ENCODE data around the gene RFX6.

The RFX6 gene

GRCh38 chr6:116883005-116883404 is 6.0 kb downstream of the RFX6 start:
- no peaks in the 10 kb centered on the region for H3K4me1 Mint-ChIP-seq
- no peaks in the 10 kb centered on the region for H3K9me3 Mint-ChIP-seq
- no peak overlapping the region for H3K4me3 Mint-ChIP-seq
- H3K27ac Mint-ChIP-seq = no peak overlapping the region
- ATAC-seq (no peak), DNase-seq (ENCODE audit: low spot score in 2 of 2) (no peak)
- no peaks in the 10 kb centered on the region for H3K36me3 Mint-ChIP-seq

GRCh38 chr6:116884530-116884929 is 7.5 kb downstream of the RFX6 start:
- DNase-seq (ENCODE audit: low spot score in 2 of 2) (no peak), ATAC-seq (no peak)
- H3K9me3 Mint-ChIP-seq = no peaks in the 10 kb centered on the region
- no peaks in the 10 kb centered on the region for H3K4me1 Mint-ChIP-seq
- H3K27ac Mint-ChIP-seq = no peak overlapping the region
- H3K36me3 Mint-ChIP-seq = no peaks in the 10 kb centered on the region
- no peak overlapping the region for H3K4me3 Mint-ChIP-seq

GRCh38 chr6:116887168-116887567 is 10.1 kb downstream of the RFX6 start:
- H3K9me3 Mint-ChIP-seq = peaks cover 4% of the 10 kb centered on the region
- H3K4me1 Mint-ChIP-seq = no peaks in the 10 kb centered on the region
- DNase-seq (ENCODE audit: low spot score in 2 of 2) = no peak
- no peaks in the 10 kb centered on the region for H3K36me3 Mint-ChIP-seq
- H3K4me3 Mint-ChIP-seq = no peak overlapping the region
- H3K27ac Mint-ChIP-seq = no peak overlapping the region
- ATAC-seq = no peak

- no peak overlapping the region for H3K27ac Mint-ChIP-seq
- no peaks in the 10 kb centered on the region for H3K36me3 Mint-ChIP-seq
- no peaks in the 10 kb centered on the region for H3K4me1 Mint-ChIP-seq
- H3K4me3 Mint-ChIP-seq = no peak overlapping the region
- H3K9me3 Mint-ChIP-seq = peaks cover 4% of the 10 kb centered on the region
- no peak for ATAC-seq
- no peak for DNase-seq (ENCODE audit: low spot score in 2 of 2)
Observed at GRCh38 chr6:116887894-116888293, 10.9 kb downstream of the RFX6 start.

GRCh38 chr6:116888732-116889360 is 11.8 kb downstream of the RFX6 start:
- ATAC-seq (no peak), DNase-seq (ENCODE audit: low spot score in 2 of 2) (no peak)
- H3K9me3 Mint-ChIP-seq = peaks cover 4% of the 10 kb centered on the region
- H3K4me3 Mint-ChIP-seq = no peak overlapping the region
- H3K36me3 Mint-ChIP-seq = no peaks in the 10 kb centered on the region
- H3K27ac Mint-ChIP-seq = no peak overlapping the region
- no peaks in the 10 kb centered on the region for H3K4me1 Mint-ChIP-seq

- no peaks in the 10 kb centered on the region for H3K36me3 Mint-ChIP-seq
- no peak overlapping the region for H3K4me3 Mint-ChIP-seq
- peaks cover 10% of the 10 kb centered on the region for H3K9me3 Mint-ChIP-seq
- no peaks in the 10 kb centered on the region for H3K4me1 Mint-ChIP-seq
- no peak overlapping the region for H3K27ac Mint-ChIP-seq
- no peak for DNase-seq (ENCODE audit: low spot score in 2 of 2)
- ATAC-seq = no peak
Observed at GRCh38 chr6:116894669-116895068, 17.6 kb downstream of the RFX6 start.

- Mint-ChIP-seq H3K4me3 (no peak overlapping the region), H3K4me1 (no peaks in the 10 kb centered on the region), H3K36me3 (no peaks in the 10 kb centered on the region), H3K27ac (no peak overlapping the region), H3K9me3 (peaks cover 5% of the 10 kb centered on the region)
- ATAC-seq = no peak
- no peak for DNase-seq (ENCODE audit: low spot score in 2 of 2)
Observed at GRCh38 chr6:116895935-116896334, 18.9 kb downstream of the RFX6 start.

- Mint-ChIP-seq H3K27ac (no peak overlapping the region), H3K4me1 (no peaks in the 10 kb centered on the region), H3K9me3 (peaks cover 6% of the 10 kb centered on the region), H3K36me3 (no peaks in the 10 kb centered on the region), H3K4me3 (no peak overlapping the region)
- no peak for DNase-seq (ENCODE audit: low spot score in 2 of 2)
- ATAC-seq = no peak
Observed at GRCh38 chr6:116902634-116903033, 25.6 kb downstream of the RFX6 start.

- Mint-ChIP-seq H3K27ac (no peak overlapping the region), H3K4me1 (no peaks in the 10 kb centered on the region), H3K36me3 (no peaks in the 10 kb centered on the region), H3K9me3 (no peaks in the 10 kb centered on the region), H3K4me3 (no peak overlapping the region)
- DNase-seq (ENCODE audit: low spot score in 2 of 2) = no peak
- no peak for ATAC-seq
Observed at GRCh38 chr6:116922853-116923548, 46.0 kb downstream of the RFX6 start.

- no peaks in the 10 kb centered on the region for H3K9me3 Mint-ChIP-seq
- no peaks in the 10 kb centered on the region for H3K4me1 Mint-ChIP-seq
- ATAC-seq = no peak
- no peak overlapping the region for H3K4me3 Mint-ChIP-seq
- H3K27ac Mint-ChIP-seq = no peak overlapping the region
- H3K36me3 Mint-ChIP-seq = no peaks in the 10 kb centered on the region
- no peak for DNase-seq (ENCODE audit: low spot score in 2 of 2)
Observed at GRCh38 chr6:116924245-116924644, 47.2 kb downstream of the RFX6 start.

GRCh38 chr6:116925088-116925794 is 48.2 kb downstream of the RFX6 start:
- DNase-seq (ENCODE audit: low spot score in 2 of 2) (no peak), ATAC-seq (no peak)
- no peak overlapping the region for H3K4me3 Mint-ChIP-seq

GRCh38 chr6:116928677-116929076 is 51.6 kb downstream of the RFX6 start:
- ATAC-seq = no peak
- H3K9me3 Mint-ChIP-seq = peaks cover 4% of the 10 kb centered on the region
- H3K36me3 Mint-ChIP-seq = no peaks in the 10 kb centered on the region

More at GRCh38 chr6:116925088-116925794, 48.2 kb downstream of the RFX6 start:
- Mint-ChIP-seq H3K9me3 (peaks cover under 1% of the 10 kb centered on the region), H3K4me1 (no peaks in the 10 kb centered on the region), H3K27ac (no peak overlapping the region), H3K36me3 (no peaks in the 10 kb centered on the region)

GRCh38 chr6:116929825-116930224 is 52.8 kb downstream of the RFX6 start:
- no peak overlapping the region for H3K27ac Mint-ChIP-seq
- DNase-seq (ENCODE audit: low spot score in 2 of 2) = no peak
- H3K4me3 Mint-ChIP-seq = no peak overlapping the region
- no peaks in the 10 kb centered on the region for H3K36me3 Mint-ChIP-seq
- H3K9me3 Mint-ChIP-seq = peaks cover 4% of the 10 kb centered on the region
- ATAC-seq = no peak
- H3K4me1 Mint-ChIP-seq = no peaks in the 10 kb centered on the region

More at GRCh38 chr6:116928677-116929076, 51.6 kb downstream of the RFX6 start:
- H3K27ac Mint-ChIP-seq = no peak overlapping the region
- DNase-seq (ENCODE audit: low spot score in 2 of 2) = no peak
- no peaks in the 10 kb centered on the region for H3K4me1 Mint-ChIP-seq
- H3K4me3 Mint-ChIP-seq = no peak overlapping the region

- ATAC-seq = no peak
- Mint-ChIP-seq H3K4me1 (no peaks in the 10 kb centered on the region), H3K4me3 (no peak overlapping the region), H3K36me3 (no peaks in the 10 kb centered on the region), H3K9me3 (peaks cover 4% of the 10 kb centered on the region), H3K27ac (no peak overlapping the region)
- no peak for DNase-seq (ENCODE audit: low spot score in 2 of 2)
Observed at GRCh38 chr6:116931456-116931855, 54.4 kb downstream of the RFX6 start.

GRCh38 chr6:116932496-116932895 is 55.5 kb downstream of the RFX6 start:
- Mint-ChIP-seq H3K4me3 (no peak overlapping the region), H3K9me3 (peaks cover 4% of the 10 kb centered on the region), H3K36me3 (no peaks in the 10 kb centered on the region), H3K4me1 (no peaks in the 10 kb centered on the region), H3K27ac (no peak overlapping the region)
- DNase-seq (ENCODE audit: low spot score in 2 of 2) (no peak), ATAC-seq (no peak)

- no peak overlapping the region for H3K27ac Mint-ChIP-seq
- H3K36me3 Mint-ChIP-seq = no peaks in the 10 kb centered on the region
- DNase-seq (ENCODE audit: low spot score in 2 of 2) (no peak), ATAC-seq (no peak)
- no peaks in the 10 kb centered on the region for H3K4me1 Mint-ChIP-seq
- H3K9me3 Mint-ChIP-seq = peaks cover 4% of the 10 kb centered on the region
- no peak overlapping the region for H3K4me3 Mint-ChIP-seq
Observed at GRCh38 chr6:116933485-116933884, 56.4 kb downstream of the RFX6 start.
